DLD1 (cell line): ENCODE measurements around the gene FITM2.

ENCODE experiments used
- in situ Hi-C: cut with HindIII; loops from 2 replicates; pipeline ENCODE4 v1.10.0; 2017; ENCODE audit warnings: low sequenced_read_pairs

Gene FITM2

GRCh38 chr20:44284032-44284431 lies 27.0 kb downstream of the FITM2 start:
- in situ Hi-C loops = no loop called here

- in situ Hi-C loops = no loop called here
Measured at GRCh38 chr20:44282192-44282591, 28.8 kb downstream of the FITM2 start.

DNA sequence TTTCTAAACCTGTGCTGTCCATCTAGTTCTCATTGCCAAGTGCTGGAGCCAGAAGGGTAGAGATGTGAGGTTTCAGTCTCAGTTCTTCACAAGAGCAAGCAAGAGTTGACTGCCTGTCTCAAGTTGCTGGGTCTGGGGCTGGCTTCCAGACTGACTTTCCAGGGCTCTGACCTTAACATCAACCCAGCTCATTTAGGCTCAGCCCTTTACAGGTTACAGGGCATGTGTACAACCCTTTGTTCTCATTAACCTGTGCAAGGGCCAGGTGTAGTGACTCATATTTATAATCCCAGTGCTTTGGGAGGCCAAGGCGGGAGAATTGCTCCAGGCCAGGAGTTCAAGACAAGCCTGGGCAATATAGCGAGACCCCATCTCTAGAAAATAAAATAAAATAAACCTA lies 30.6 kb downstream of the FITM2 start:
- in situ Hi-C loops = no loop called here

- in situ Hi-C loops = no loop called here
Measured at GRCh38 chr20:44279228-44279627, 31.8 kb downstream of the FITM2 start.

GRCh38 chr20:44274303-44275017 lies 36.5 kb downstream of the FITM2 start:
- in situ Hi-C loops = no loop called here

DNA sequence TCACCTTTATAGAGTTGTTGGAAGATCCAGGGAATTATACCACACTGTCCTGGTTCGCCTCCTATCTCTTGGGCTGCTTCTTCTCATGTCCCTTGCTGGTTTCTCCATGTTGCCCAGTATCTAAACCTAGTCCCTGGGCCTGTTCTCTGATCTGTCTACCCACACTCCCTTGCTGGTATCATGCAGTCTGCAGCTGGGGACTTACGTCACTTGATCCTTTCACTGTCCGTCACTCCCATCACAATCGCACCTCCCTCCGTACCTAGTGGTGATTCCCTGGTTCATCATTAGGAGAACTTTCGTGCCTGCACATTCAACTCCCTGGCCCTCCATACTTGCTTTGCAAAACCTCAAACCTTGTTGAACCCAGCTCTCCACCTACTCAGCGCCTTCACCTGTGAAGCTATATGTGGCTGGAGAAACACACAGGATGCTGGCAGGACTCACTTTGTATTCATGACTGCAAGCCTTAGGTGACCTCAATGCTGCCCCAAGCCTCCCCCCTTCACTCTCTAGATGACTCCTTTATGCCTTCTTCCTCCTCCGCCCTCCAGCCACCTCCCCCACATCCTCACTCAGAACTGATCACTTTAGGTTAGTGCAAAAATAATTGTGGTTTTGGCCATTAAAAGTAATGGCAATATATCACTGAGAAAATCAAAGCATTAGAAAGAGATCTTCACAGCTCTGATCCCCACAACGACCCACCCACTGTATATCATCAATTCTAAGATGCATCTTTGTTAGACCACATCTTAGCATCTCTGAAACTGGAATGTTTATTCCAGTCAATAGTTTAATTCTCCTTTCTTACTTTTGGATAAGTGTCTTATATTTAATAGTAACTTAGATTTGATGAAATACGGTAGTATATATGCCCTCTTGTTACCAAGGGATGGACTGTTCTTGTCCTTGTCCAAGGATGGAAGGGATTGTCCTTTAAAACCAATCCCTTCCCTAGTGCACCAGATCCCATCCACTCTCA lies 37.5 kb downstream of the FITM2 start:
- in situ Hi-C loops = no loop called here

DNA sequence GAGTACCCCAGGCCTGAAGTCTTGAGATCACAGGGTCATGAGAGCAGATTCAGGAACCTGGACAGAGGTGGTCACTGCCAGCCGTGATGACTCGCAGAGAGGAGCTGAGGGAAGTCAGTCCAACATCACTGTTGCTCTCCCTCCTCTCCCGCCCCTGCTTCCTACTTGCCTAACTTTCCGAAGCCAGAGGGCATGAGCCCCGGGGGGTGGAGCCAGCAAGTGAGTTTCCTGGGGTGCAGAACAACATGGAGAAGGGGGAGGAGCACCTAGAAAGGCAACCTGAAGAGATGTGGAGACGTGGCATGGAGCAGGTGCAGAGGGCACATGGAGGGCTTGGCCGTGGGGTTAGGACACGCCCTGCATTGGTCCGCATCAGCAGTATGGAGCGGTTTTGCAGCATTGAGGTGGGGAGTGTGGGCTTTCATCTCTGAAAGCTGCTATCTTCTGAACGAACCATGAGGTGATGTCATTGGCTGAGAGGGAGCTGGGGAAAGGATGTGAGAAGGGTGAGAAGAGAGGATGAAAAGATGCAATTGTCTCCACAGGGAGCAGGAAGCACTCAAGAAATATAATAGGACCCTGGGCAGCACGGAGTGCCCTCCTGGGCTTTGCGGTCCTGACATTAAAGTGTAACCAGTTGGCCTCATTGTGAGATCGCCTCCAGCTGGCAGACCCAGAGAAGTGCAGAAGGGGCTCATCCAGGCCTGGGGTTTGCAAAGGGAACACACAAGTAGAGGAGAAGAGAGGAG lies 38.9 kb downstream of the FITM2 start:
- in situ Hi-C loops = no loop called here

- in situ Hi-C loops = no loop called here
Measured at GRCh38 chr20:44268802-44269201, 42.2 kb downstream of the FITM2 start.

GRCh38 chr20:44264287-44264686 lies 46.7 kb downstream of the FITM2 start:
- in situ Hi-C loops = no loop called here

GRCh38 chr20:44258226-44258890 lies 52.6 kb downstream of the FITM2 start:
- in situ Hi-C loops = no loop called here

DNA sequence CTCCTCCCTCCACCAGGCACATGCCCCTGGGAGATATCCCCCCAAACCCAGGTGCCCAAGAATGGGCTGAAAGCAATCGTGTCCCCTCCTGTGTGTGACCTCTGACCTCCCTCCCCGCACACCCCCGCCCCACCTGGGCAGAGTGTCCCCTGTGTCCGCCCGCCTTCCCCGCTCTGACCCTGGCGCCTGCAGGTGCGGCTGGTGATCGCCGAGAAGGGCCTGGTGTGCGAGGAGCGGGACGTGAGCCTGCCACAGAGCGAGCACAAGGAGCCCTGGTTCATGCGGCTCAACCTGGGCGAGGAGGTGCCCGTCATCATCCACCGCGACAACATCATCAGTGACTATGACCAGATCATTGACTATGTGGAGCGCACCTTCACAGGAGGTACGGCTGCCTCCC lies 54.0 kb downstream of the FITM2 start:
- in situ Hi-C loops = no loop called here

DNA sequence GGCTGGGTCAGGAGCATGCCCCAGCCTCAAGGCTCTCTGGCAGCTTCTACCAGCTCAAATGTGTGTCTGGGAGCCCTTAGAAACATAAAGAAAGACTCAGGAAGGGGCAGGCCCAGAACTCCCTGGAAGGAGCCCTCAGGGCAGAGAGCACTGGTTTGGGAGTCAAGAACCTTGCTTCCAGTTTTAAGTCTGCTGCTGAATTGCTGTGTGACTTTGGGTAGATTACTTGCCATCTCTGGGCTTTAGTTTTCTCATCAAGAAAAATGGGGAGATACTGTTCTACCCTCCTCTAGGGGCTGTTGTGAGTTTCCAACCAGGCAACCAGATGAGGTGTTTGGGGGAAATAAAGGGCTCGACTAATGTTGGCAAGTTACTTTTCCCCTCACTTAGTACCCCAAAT lies 55.1 kb downstream of the FITM2 start:
- in situ Hi-C loops = no loop called here

GRCh38 chr20:44254073-44254472 lies 56.9 kb downstream of the FITM2 start:
- in situ Hi-C loops = no loop called here

- in situ Hi-C loops = no loop called here
Measured at GRCh38 chr20:44253528-44253927, 57.5 kb downstream of the FITM2 start.
